ENCODE measurements around the gene ZBTB12. TPM values are rescaled to one million over a fixed set of nuclear protein-coding genes. Genes with fewer than 3 reads are reported as not detected.
"Not testable (repeated sequence)": the region's sequence is repeated elsewhere in the genome, so short reads cannot be mapped to it uniquely, and the experiment has no call there.

Gene ZBTB12
- total and polyA plus RNA-seq, 2 donors from 2014 or later: 2.5 to 3.4 TPM

- Histone ChIP-seq H3K9me3 (ENCODE audit: control insufficient read depth in 2 of 3, insufficient read depth in 1 of 3, low read length in 3 of 3) (no peaks in the 10 kb centered on the region), H3K9ac (ENCODE audit: low read length in 3 of 3) (no peak overlapping the region), H3K27me3 (ENCODE audit: control insufficient read depth, insufficient read depth, low read length) (no peaks in the 10 kb centered on the region), H3K27ac (ENCODE audit: low read depth in 2 of 2, low read length in 2 of 2) (no peak overlapping the region), H3K4me3 (ENCODE audit: low read length in 3 of 3) (no peak overlapping the region), H3K36me3 (ENCODE audit: control insufficient read depth in 2 of 3, insufficient read depth in 3 of 3, low read length in 3 of 3) (peaks cover 0 to 15% (median 13%) of the 10 kb centered on the region in 3 donors), H3K4me1 (ENCODE audit: control insufficient read depth in 2 of 3, insufficient read depth in 2 of 3, low read depth in 1 of 3, low read length in 3 of 3) (peaks cover 0 to 18% (median 9%) of the 10 kb centered on the region in 3 donors)
- no peak for TF ChIP-seq CTCF (IDR thresholded peaks at IDR 0.05; ENCODE audit: borderline replicate concordance, extremely low read depth, insufficient read depth)
- DNase-seq: no peak
- intact Hi-C loops (cut with DNase I): no loop called here
- FAIRE-seq: no peak
Measured at GRCh38 chr6:31861150-31861549, 40.7 kb downstream of the ZBTB12 start.

- no peaks in the 10 kb centered on the region for H3K9me3 ChIP-seq (ENCODE audit: control insufficient read depth in 2 of 3, insufficient read depth in 1 of 3, low read length in 3 of 3)
- intact Hi-C loops (cut with DNase I): no loop called here
- peaks cover 0 to 11% (median 7%) of the 10 kb centered on the region in 3 donors for H3K4me1 ChIP-seq (ENCODE audit: control insufficient read depth in 2 of 3, insufficient read depth in 2 of 3, low read depth in 1 of 3, low read length in 3 of 3)
- H3K36me3 ChIP-seq (ENCODE audit: control insufficient read depth in 2 of 3, insufficient read depth in 3 of 3, low read length in 3 of 3): peaks cover 0 to 15% (median 13%) of the 10 kb centered on the region in 3 donors
- FAIRE-seq: no peak
- H3K27me3 ChIP-seq (ENCODE audit: control insufficient read depth, insufficient read depth, low read length): no peaks in the 10 kb centered on the region
- TF ChIP-seq CTCF (IDR thresholded peaks at IDR 0.05; ENCODE audit: borderline replicate concordance, extremely low read depth, insufficient read depth): no peak
- H3K4me3 ChIP-seq (ENCODE audit: low read length in 3 of 3): no peak overlapping the region
- DNase-seq: no peak
- H3K9ac ChIP-seq (ENCODE audit: low read length in 3 of 3): no peak overlapping the region
- H3K27ac ChIP-seq (ENCODE audit: low read depth in 2 of 2, low read length in 2 of 2): no peak overlapping the region
Measured at GRCh38 chr6:31860349-31860748, 41.5 kb downstream of the ZBTB12 start.

- FAIRE-seq: no peak
- Histone ChIP-seq H3K36me3 (ENCODE audit: control insufficient read depth in 2 of 3, insufficient read depth in 3 of 3, low read length in 3 of 3) (peaks cover 0 to 15% (median 13%) of the 10 kb centered on the region in 3 donors), H3K9ac (ENCODE audit: low read length in 3 of 3) (no peak overlapping the region), H3K4me1 (ENCODE audit: control insufficient read depth in 2 of 3, insufficient read depth in 2 of 3, low read depth in 1 of 3, low read length in 3 of 3) (peaks cover 0 to 8% (median 7%) of the 10 kb centered on the region in 3 donors), H3K9me3 (ENCODE audit: control insufficient read depth in 2 of 3, insufficient read depth in 1 of 3, low read length in 3 of 3) (no peaks in the 10 kb centered on the region), H3K27ac (ENCODE audit: low read depth in 2 of 2, low read length in 2 of 2) (no peak overlapping the region), H3K27me3 (ENCODE audit: control insufficient read depth, insufficient read depth, low read length) (no peaks in the 10 kb centered on the region), H3K4me3 (ENCODE audit: low read length in 3 of 3) (no peak overlapping the region)
- intact Hi-C loops (cut with DNase I): no loop called here
- no peak for TF ChIP-seq CTCF (IDR thresholded peaks at IDR 0.05; ENCODE audit: borderline replicate concordance, extremely low read depth, insufficient read depth)
- no peak for DNase-seq
Measured at GRCh38 chr6:31859923-31860322, 42.0 kb downstream of the ZBTB12 start.

GRCh38 chr6:31858707-31859106 lies 43.2 kb downstream of the ZBTB12 start:
- no peak for DNase-seq
- Histone ChIP-seq H3K9me3 (ENCODE audit: control insufficient read depth in 2 of 3, insufficient read depth in 1 of 3, low read length in 3 of 3) (no peaks in the 10 kb centered on the region), H3K4me1 (ENCODE audit: control insufficient read depth in 2 of 3, insufficient read depth in 2 of 3, low read depth in 1 of 3, low read length in 3 of 3) (peaks cover 0 to 6% (median 0%) of the 10 kb centered on the region in 3 donors), H3K27ac (ENCODE audit: low read depth in 2 of 2, low read length in 2 of 2) (no peak overlapping the region), H3K4me3 (ENCODE audit: low read length in 3 of 3) (no peak overlapping the region), H3K9ac (ENCODE audit: low read length in 3 of 3) (no peak overlapping the region), H3K27me3 (ENCODE audit: control insufficient read depth, insufficient read depth, low read length) (no peaks in the 10 kb centered on the region), H3K36me3 (ENCODE audit: control insufficient read depth in 2 of 3, insufficient read depth in 3 of 3, low read length in 3 of 3) (peaks cover 0 to 15% (median 13%) of the 10 kb centered on the region in 3 donors)
- FAIRE-seq: no peak
- intact Hi-C loops (cut with DNase I): no loop called here
- TF ChIP-seq CTCF (IDR thresholded peaks at IDR 0.05; ENCODE audit: borderline replicate concordance, extremely low read depth, insufficient read depth): no peak

- H3K9me3 ChIP-seq (ENCODE audit: control insufficient read depth in 2 of 3, insufficient read depth in 1 of 3, low read length in 3 of 3); H3K27me3 ChIP-seq (ENCODE audit: control insufficient read depth, insufficient read depth, low read length); H3K4me1 ChIP-seq (ENCODE audit: control insufficient read depth in 2 of 3, insufficient read depth in 2 of 3, low read depth in 1 of 3, low read length in 3 of 3); intact Hi-C loops (cut with DNase I); H3K9ac ChIP-seq (ENCODE audit: low read length in 3 of 3); DNase-seq; H3K27ac ChIP-seq (ENCODE audit: low read depth in 2 of 2, low read length in 2 of 2); H3K4me3 ChIP-seq (ENCODE audit: low read length in 3 of 3); FAIRE-seq: not testable (repeated sequence)
- peaks cover 0 to 15% (median 13%) of the 10 kb centered on the region in 3 donors for H3K36me3 ChIP-seq (ENCODE audit: control insufficient read depth in 2 of 3, insufficient read depth in 3 of 3, low read length in 3 of 3)
Measured at GRCh38 chr6:31857774-31858173, 44.1 kb downstream of the ZBTB12 start.
